Measurements from ENCODE around the gene TMEM123. TPM values are rescaled to one million over a fixed set of nuclear protein-coding genes. Genes with fewer than 3 reads are reported as not detected.

TMEM123 gene
- polyA plus RNA-seq, 3 donors = 68.7 to 368 (median 263) TPM

GRCh38 chr11:102396708-102397563, 55.6 kb downstream of the TMEM123 start:
- Histone ChIP-seq H3K79me2 (ENCODE audit: insufficient read depth, low read length) (no peaks in the 10 kb centered on the region), H3K4me2 (replicated peaks; ENCODE audit: extremely low read depth, low read length, poor library complexity, severe bottlenecking) (no peak overlapping the region), H3K27me3 (ENCODE audit: control insufficient read depth in 2 of 2, insufficient read depth in 2 of 2, low read length in 2 of 2) (no peaks in the 10 kb centered on the region), H4K20me1 (ENCODE audit: insufficient read depth, low read length) (peaks cover 74% of the 10 kb centered on the region), H3K4me3 (replicated peaks in 1 of 3; ENCODE audit: low read depth in 2 of 3, low read length in 3 of 3) (no peak overlapping the region), H3K36me3 (replicated peaks in 1 of 2; ENCODE audit: control insufficient read depth in 1 of 2, insufficient read depth in 2 of 2, low read length in 2 of 2) (peaks cover 77 to 95% of the 10 kb centered on the region in 2 donors), H3K4me1 (ENCODE audit: control insufficient read depth in 1 of 2, insufficient read depth in 2 of 2, low read length in 2 of 2) (peaks cover 0 to 2% of the 10 kb centered on the region in 2 donors), H3K9ac (ENCODE audit: insufficient read depth, low read length, poor library complexity, severe bottlenecking) (no peak overlapping the region), H3K9me3 (replicated peaks in 1 of 2; ENCODE audit: control insufficient read depth in 1 of 2, insufficient read depth in 1 of 2, low read length in 2 of 2) (no peaks in the 10 kb centered on the region), H2AFZ (ENCODE audit: insufficient read depth, low read depth, low read length, poor library complexity, severe bottlenecking) (no peak overlapping the region), H3K27ac (ENCODE audit: low read depth in 1 of 2, low read length in 2 of 2) (peak overlapping the region in 1 of 2 donors; percentile 36)
- intact Hi-C loops (cut with micrococcal nuclease) = no loop called here
- no peak for DNase-seq
- no CpG with 5 or more reads among the region's 4 CpGs for WGBS (ENCODE audit: insufficient coverage)
- Mint-ChIP-seq H3K4me1 (peaks cover 7% of the 10 kb centered on the region), H3K27me3 (ENCODE audit: low read depth in 3 of 3) (peaks cover 0 to 1% (median 0%) of the 10 kb centered on the region in 3 donors), H3K27ac (no peak overlapping the region), H3K36me3 (peaks cover 53 to 82% of the 10 kb centered on the region in 2 donors), H3K9me3 (no peaks in the 10 kb centered on the region), H3K4me3 (no peak overlapping the region)
- no peak for TF ChIP-seq CTCF (IDR thresholded peaks at IDR 0.05)

GRCh38 chr11:102395720-102396393, 56.7 kb downstream of the TMEM123 start:
- peaks cover 75 to 95% of the 10 kb centered on the region in 2 donors for H3K36me3 ChIP-seq (replicated peaks in 1 of 2; ENCODE audit: control insufficient read depth in 1 of 2, insufficient read depth in 2 of 2, low read length in 2 of 2)
- Mint-ChIP-seq H3K9me3 (no peaks in the 10 kb centered on the region), H3K4me1 (peaks cover 5% of the 10 kb centered on the region), H3K4me3 (no peak overlapping the region), H3K27ac (peak overlapping the region in 3 of 7 donors; percentile 3 to 20 (median 12)), H3K27me3 (ENCODE audit: low read depth in 3 of 3) (peaks cover 0 to 1% (median 0%) of the 10 kb centered on the region in 3 donors), H3K36me3 (peaks cover 48 to 78% of the 10 kb centered on the region in 2 donors)
- no peak overlapping the region for H2AFZ ChIP-seq (ENCODE audit: insufficient read depth, low read depth, low read length, poor library complexity, severe bottlenecking)
- no peaks in the 10 kb centered on the region for H3K4me1 ChIP-seq (ENCODE audit: control insufficient read depth in 1 of 2, insufficient read depth in 2 of 2, low read length in 2 of 2)
- H3K9me3 ChIP-seq (replicated peaks in 1 of 2; ENCODE audit: control insufficient read depth in 1 of 2, insufficient read depth in 1 of 2, low read length in 2 of 2) = no peaks in the 10 kb centered on the region
- intact Hi-C loops (cut with micrococcal nuclease) = no loop called here
- no peak for DNase-seq
- no peak overlapping the region for H3K4me3 ChIP-seq (replicated peaks in 1 of 3; ENCODE audit: low read depth in 2 of 3, low read length in 3 of 3)
- H3K4me2 ChIP-seq (replicated peaks; ENCODE audit: extremely low read depth, low read length, poor library complexity, severe bottlenecking) = no peak overlapping the region
- H3K27ac ChIP-seq (ENCODE audit: low read depth in 1 of 2, low read length in 2 of 2) = peak overlapping the region in 1 of 2 donors; percentile 36
- TF ChIP-seq CTCF (IDR thresholded peaks at IDR 0.05) = no peak
- H4K20me1 ChIP-seq (ENCODE audit: insufficient read depth, low read length) = peaks cover 75% of the 10 kb centered on the region
- H3K9ac ChIP-seq (ENCODE audit: insufficient read depth, low read length, poor library complexity, severe bottlenecking) = no peak overlapping the region
- H3K27me3 ChIP-seq (ENCODE audit: control insufficient read depth in 2 of 2, insufficient read depth in 2 of 2, low read length in 2 of 2) = no peaks in the 10 kb centered on the region
- 100% methylated on average over 1 of the region's 6 CpGs for WGBS (ENCODE audit: insufficient coverage)
- H3K79me2 ChIP-seq (ENCODE audit: insufficient read depth, low read length) = no peaks in the 10 kb centered on the region

Measured in CD14-positive monocyte (primary cell).